ENCODE results near the gene SLK.

GRCh38 chr10:103995134-103995533 lies 28.2 kb downstream of the SLK start:
- TF ChIP-seq EZH2 (IDR thresholded peaks at IDR 0.05) = no peak
- no peak for TF ChIP-seq CTCF (IDR thresholded peaks at IDR 0.05)

Measured in neural progenitor cell (in vitro differentiated cells).